CD1c-positive myeloid dendritic cell (primary cell): ENCODE measurements around the gene JAM3.

Source experiments
- DNase-seq: peaks from one replicate; pipeline ENCODE4 v3.0.0-alpha.2; 2016; ENCODE audit errors: extremely low spot score

The JAM3 gene

DNA sequence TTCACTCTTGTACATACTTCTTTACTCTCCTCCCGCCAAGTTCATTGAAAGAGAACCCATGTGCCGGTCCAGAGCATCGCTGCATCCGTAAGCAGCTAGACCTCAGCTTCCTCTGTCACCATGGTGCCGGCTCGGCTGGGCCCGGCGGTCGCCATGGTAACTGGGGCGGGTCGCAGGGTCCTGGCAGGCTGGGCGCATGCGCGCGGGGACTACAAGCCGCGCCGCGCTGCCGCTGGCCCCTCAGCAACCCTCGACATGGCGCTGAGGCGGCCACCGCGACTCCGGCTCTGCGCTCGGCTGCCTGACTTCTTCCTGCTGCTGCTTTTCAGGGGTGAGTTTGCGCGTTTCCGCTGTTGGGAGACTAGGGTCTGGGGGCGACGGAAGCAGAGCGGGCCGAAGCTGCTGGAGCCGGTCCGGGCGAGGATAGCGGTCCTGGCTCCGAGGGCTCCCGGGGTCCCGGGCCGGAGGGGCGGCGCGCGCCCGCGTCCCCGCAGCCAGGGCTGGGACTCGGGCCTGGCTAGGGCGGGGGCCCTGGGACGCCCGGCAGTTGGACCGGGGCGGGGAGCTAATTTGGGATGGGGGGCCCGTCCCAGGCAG, at the start of gene JAM3:
JAM3 (plus strand) TSS at position 244 of the 597 bp plus-strand sequence; CDS start at position 256, 12 bp downstream.
- DNase-seq = peak; percentile 71

DNA sequence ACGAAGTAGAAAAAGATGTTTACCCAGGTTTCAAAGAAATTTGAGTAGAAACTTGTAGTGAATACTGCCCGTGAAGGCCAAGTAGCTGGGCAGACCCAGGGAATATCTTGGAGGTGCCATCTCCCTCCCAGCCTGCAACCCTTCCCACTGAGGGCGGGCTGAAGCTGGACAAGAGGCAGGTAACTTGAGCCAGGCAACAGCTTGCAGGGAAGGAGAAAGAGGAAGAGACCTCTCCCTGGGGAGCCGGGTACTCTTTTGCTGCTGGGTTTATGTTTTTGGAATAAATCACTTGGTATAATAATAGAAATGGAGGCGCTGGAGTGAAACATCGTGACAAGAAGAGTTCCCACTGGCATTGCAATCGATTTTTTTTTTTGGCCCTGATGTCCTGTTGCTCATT, 49.4 kb upstream of the JAM3 start:
- no peak for DNase-seq

DNA sequence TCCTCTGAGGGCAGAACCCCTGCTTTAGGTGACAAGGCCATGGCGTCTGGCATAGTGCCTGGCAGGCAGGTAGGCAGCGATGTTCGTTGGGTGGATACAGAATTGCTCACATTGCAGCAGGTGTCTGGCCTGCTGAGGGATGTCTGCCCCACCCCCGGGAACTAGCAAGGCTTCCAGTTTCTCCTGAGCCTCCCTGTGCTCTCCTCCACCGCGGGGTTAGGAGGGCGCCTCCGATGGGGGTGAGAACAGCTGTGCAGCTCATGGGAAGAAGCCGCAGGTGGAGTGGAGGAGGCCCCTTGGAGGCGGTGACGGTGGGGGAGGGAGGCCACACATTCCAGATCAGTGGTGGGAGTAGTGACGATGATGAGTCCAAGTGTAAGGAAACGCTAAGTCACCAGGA, 48.3 kb upstream of the JAM3 start:
- no peak for DNase-seq

DNA sequence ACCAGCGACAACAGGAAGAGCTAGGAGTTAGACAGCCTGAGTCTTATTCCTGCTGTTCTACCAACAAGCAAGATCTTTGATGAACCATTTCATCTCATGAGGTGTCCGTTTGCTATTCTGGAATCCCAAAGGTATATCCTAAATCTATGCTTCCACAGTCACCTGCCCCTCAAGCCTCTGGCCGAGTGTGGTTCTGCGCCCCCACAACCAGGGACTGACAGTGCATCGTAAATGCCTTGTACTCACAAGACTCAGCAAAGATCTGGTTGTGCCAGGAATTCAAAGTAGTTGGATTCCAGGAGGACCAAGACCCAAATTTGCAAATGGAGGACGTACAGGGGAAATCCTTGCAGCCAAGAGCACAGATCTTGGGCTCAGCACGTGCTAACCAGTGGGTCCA, 47.5 kb upstream of the JAM3 start:
- no peak for DNase-seq

DNA sequence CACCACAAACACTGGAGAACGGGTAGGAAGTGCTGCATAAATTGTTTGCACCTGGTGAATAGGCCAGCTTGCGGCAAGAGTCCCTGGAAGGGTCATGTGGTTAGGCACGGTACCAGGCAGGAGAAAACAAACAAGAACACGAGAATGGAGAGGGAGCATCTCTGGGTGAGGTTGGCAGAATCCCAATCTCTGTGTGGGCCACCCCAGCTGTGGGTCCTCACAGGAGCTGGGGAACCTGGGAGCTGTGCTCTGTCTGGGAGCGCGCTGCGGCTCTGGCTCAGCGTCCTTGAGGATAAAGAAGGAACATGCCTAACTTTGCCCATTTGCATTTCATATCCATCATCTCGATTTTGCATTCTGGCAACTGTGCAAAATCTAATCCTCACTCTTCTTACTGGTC, 46.1 kb upstream of the JAM3 start:
- DNase-seq = no peak

DNA sequence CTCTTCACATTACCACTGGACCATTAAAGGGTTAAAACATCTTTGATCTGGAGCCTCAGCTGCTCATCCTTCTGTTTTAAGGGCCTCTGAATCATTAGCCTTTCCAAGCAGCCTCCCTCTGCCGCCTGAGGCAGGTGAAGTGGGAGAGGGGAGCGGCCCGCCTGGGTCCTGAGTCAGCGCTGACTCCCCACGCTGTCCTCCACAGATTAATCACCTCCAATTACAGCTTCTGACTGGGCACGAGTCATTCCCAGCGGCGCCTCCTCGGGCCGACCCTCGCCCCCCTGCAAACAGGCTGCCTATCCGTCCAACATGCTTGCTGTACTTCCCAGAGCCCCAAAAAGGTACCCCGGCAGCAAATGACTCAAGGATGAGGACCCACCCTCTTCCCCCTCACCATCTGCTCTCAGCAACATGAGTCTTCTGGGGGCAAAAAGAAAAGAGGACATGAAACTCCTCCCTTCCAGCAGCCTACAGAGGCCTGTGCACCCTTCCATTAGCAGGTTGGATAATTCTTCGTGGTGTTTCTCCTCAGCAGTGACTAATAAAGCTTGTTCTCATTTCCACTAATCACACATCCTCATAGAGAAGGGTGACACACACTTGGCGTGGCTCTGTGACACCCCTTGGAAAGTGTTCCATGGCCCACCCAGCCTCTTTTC, 44.3 kb upstream of the JAM3 start:
- peak; percentile 24 for DNase-seq

DNA sequence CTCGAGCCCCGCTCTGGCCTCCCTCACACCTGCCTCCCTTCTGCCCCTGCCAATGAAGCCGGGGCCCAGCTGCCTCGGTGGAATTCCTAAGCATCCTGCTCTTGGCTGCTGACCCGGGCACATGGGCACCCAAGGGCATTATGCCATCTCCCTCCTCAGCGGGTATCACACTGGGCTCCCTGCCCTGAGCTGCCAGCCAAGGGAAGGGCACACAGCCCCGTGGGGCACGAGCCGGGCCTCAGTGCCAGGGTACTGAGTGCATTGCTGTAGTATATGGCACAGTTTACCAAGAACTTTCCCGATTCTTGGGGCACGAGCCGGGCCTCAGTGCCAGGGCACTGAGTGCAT, 43.8 kb upstream of the JAM3 start:
- no peak for DNase-seq

DNA sequence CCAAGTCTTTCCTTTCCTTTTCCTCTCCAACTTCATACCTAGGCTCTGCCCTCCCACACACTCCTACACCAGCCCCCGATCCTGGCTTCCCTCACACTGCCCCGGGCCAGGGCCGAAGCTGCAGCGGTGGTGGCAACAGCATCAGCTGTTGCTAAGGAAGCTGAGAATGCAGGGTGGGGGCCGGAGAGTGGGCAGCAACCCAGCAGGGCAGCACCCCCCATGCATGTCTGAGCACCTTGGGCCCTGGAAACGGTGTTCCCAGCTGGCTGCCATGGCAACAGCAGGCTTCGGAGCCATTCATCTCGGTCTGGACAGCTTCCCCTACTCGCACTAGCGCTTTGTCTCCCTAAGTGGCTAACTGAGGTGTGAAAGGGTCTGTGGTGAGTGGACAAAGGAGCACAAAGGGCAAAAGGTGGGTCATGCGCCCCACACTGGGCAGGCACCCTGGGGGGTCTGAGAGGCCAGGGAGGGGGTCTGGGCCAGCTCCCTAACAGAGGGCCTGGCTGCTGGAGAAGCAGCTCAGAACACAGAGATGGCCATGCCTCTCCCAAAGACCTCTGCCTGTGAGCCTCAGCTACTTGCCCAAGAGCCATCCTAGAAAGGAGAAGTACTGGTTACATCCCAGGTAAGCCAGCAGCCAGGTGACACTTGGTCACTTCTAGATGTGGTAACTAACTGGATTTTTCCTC, 42.1 kb upstream of the JAM3 start:
- DNase-seq = no peak

DNA sequence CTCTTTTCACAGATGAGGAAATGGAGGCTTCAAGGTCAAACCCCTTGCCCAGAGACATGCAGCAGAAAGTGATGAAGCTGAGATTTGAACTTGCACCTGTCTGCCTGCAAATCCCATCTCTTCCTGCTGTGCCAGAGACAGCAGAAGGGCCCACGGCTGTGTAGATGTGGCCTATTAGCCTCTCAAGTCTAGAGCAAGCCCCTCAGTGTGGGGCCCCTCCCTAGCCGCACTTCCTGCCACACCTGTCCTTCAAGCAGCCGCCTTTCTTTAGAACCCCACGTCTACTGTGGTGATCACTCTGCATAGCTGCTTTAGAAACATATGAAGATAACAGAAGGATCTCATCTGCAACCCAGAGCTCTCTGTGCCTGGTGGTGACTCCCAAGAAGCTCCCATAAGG, 41.2 kb upstream of the JAM3 start:
- no peak for DNase-seq

DNA sequence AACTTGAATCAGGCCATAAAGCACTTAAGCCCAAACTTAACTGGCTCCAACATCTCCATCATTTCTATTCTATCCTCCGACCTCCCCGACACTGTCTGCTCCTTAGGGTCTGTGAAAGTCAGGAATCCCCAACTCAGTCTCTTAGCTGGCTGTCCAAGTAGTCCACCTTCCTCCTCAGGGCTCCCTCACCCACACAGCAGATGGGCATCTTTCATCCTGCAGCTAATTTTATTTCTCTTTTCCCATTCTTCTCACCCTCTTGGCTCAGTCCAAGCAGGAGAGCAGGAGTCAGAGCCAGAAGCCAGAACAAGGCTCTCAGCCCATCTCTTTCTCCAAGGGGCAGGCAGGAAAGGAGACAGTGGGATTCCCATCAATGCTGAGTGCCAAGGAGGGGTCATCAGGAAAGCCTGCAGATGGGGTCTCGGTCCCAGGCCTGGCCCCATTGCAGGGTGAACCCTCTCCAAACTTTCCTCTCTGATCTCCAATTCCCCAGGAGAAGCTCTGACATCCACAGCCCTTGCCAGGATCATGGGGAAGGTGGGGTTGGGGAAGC, 40.4 kb upstream of the JAM3 start:
- no peak for DNase-seq

DNA sequence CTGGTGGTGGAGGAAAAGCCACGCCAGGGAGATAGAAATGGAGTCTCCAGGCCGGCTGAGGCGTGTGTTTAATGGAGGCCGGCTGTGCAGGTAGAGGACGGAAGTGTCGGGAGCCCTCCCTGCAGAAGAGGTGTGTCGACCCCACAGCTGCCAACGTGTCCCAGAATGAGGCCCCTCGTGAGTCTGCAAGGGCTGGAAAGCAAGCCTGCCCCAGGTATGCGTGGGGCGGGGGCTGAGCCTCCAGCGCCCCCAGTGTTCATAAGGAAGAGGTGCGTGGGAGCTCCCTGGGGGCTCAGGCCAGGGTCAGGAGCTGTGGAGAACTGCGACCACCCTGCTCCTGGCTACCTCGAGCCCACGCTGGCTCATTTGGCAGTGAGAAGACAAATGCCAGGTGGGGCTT, 38.0 kb upstream of the JAM3 start:
- no peak for DNase-seq

DNA sequence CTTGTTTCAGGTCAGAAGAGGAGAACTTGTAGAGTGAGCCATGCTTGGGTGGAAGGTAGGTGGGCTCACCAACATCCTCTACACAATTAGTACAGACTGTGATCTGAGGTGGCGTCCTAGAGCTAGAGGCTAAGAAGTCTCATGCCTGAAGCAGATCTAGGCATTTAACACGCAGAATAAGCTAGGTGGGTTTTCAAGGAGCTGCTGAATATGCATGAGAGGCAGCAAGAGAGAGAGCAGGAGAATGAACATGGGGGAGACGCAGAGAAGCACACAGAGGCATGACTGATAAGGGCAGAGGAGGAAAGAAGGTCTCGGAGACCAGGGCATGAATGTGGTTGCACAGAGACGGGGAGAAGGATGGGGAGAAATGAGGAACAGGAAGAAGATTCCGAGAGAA, 36.8 kb upstream of the JAM3 start:
- no peak for DNase-seq

DNA sequence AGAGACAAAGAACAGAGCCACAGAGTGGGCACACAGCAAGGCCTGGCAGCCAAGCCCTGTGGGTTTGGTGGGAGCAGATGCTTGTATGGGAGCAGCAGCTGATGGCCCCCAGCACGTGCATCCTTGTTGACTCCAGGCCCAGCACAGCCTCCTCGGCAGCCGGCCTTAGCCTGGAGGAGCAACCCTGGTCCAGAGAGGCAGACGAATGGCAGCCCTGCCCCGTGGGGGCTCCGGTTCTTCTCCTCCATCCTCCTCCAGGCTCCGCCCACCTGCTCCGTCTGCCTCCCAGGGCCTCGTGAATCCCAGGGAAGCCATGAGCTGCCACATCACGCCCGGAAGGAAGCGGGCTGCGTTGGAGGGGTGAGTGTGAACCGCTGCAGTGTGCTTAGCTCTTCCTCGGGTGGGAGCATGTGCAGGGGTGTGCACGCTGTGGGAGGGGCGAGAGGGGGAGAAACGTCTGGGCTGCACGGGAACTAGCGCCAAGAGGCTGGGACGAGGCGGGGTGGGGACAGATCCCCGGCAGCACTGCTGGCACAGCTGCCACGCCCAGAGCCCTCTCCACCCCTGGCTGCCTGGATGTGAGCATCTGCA, 36.3 kb upstream of the JAM3 start:
- peak; percentile 10 for DNase-seq

DNA sequence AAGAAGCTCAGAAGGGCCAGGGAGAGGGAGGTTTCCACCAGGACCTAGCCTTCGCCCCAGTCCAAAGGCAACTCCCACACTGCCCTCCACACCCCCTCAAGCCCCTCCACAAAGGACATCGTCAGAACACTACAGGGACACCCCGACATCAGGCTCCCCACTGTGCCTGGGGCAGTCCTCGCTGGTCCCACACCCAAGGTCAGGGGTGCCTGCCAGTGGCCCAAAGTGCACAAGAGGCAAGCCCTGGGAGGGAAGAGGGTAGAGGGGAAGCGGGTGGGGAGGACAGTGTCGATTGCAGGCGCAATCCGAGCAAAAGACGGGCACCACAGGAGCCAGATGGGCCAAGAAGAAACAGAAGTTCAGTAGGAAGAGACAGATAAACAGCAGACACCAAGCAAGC, 35.6 kb upstream of the JAM3 start:
- no peak for DNase-seq

DNA sequence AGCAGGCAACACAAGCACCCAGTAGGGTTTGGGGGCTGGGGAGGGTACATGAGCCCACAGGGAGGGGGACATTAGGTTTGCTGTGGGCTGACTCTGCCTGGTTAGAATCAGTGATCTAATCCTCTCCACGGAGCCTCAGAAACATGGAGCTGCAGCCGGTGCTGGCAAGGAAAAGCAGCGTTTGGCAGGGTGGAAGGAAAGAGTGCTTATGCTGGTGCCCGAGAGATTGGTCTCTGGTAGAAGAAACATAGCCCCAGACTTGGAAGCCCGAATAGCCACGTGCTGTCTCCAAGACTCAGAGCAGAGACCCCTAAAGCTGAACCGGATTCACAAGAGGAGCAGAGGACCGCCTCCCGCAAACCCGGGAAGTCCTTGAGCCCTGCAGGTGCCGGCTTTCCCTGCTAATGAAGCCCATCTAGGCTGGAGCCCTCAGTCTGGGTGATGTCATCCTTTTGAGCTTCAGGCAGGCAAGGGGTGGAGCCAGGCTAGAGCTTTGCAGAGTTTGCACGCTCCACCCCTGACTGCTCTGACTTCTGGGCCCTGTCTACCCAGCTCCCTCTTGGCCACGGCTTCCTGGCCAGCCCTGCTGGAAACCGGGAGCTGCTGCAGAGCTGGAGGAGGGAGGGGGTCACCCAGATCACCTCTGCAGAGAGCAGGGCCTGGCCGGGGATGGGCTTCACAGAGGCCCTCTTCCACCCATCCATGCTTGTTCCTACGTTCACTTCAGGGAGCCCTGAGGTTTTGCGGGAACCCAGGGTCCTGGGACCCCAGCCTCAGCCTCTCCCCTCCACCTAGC, 35.0 kb upstream of the JAM3 start:
- DNase-seq = peak; percentile 30

DNA sequence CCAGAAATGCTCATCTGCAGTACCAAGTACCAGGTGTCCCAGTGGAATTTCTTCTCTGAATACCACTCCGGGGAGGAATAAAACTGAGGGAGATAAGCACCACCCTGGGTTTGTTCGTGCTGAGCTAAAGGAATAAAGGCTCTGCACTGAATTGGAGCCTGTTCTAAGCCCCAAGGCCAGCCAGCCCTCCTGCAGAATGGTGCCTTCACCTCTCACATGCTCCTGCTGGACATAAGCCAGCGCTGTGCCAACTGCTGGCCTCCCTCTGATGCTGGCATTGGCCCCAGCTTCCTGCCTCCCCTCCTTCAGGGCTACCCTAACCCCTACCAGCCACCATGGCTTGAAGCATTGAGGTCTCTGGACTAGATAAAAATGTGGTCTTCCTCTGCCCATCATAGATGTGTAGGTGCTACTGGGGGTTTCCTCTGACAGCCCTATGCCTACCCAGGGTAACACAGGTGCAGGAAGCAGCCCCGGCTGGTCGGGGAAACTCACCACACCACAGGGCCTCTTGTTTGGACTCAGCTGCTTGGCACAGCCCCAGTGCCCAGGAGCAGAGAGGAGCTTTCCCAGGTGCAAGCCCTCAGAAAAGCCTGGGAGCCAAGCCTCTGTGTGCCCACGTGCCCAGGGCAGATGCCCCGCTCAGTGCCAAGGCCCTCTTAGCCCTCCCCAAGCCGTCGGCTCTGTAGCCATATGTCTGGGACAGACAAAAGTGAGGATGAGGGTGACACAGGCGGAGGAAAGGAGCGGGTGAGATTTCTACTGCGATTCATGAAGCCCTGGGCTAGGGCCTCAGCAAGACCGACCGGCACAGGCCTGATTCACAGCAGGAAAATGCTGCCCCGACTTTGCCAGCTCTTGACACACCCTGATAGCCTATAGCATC, 34.1 kb upstream of the JAM3 start:
- DNase-seq = no peak

DNA sequence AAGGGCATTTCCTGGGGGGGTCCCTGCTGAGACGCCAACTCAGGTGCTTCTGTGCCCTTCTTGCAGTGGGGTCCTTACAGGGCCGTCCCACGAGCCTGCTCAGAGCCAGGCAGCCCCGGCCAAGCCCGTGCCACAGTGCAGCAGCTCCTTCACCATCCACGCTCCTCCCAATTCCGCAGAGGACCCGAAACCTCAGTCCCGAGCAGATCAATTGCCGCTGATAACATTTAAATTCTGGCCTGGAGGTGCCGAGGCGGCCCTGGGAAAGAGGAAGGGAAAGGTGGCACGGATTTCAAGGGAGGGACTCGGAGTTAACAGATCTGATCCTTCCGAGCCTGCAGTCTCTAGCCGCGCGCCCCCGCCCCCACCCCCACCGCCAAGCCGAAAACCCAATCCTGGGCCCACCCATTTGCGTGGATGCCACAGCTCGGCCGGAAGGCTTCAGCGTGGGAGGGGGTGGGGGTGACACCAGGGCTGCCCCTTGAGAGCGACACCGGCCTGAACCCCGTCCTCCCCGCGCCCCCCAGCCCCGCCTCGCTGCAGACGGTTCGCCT, 32.3 kb upstream of the JAM3 start:
- peak; percentile 8 for DNase-seq

DNA sequence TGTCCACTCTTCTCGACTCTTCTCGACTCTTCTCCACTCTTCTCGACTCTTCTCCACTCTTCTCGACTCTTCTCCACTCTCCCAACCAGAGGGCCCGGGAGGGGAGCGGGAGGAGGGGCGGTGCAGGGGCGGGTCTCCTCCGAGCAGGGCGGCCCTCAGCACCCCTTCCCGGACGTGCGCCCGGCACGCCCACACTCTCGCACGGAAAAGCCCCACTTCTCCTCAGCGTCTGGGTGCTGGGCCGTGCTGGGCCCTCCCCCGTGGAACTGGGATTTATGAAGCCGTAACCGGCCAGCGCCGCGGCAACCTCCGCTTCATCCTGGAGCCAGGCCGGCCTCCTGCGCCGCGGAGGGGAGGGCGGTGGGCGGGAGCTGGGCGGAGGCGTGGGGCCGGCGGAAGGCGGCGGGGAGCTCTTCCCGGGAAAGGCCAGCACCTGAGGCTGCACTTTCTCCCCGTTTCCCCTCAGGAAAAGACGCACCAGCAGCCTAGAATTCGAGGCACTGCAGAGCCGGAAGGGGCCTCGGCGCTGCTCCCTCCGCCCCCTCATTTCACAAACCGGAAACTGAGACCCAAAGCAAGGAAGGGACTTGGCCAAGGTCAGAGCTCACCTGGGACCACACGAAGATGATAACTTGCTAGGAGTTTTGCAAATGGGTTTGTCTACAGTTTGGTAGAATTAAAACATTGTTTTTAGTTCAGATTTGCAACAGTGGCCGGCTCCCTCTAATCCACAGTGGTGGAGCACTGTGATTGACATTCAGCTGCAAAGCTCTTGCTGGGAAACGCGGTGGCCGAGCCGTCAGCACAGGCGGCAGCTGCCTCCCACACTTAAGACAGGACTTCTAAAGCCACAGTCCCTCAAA, 31.6 kb upstream of the JAM3 start:
- DNase-seq = peak; percentile 54

DNA sequence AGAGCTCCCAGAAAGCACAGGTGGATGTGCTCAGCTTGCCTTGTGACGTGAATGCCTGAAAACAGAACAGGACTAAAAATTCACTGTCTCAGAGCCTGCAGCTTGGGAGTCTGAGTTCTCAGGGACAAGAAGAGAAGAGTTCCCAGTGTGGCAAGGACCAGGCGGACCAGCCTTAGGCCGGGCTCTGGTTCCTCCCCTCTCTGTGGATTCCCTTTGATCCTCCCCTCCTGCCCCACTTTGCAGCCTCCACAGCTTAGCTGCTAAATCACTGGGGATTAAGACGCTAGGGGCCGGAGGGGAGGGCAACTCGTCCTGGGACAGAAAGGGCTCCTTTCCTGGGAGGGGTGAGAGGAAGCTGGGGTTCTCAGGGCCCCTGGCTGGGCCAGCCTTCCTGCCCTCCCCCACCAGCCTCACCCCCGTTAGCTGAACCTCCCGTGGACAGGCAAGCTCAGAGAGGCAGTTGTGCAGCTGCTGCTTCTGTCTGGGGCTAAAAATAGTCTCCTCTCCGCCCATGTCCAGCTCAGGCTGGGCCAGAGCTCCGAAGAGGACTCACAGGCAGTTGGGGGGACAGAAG, 29.9 kb upstream of the JAM3 start:
- DNase-seq = no peak
